WTC11 (cell line): ENCODE data around the gene RNF149. TPM values are rescaled to one million over a fixed set of nuclear protein-coding genes. Genes with fewer than 3 reads are reported as not detected.

Experiments
- ATAC-seq: fragments of 200-7000 bp; cut with Tn5 transposase; 2 replicates; pipeline ENCODE4 v1.10.0; 2021; ENCODE audit warnings: mild to moderate bottlenecking, moderate library complexity
- CTCF ChIA-PET: fragments of 300-600 bp; sonication (Branson Sonifier 250); formaldehyde crosslinking; loops from one replicate; lab custom pipeline; 2021; ENCODE audit warnings: antibody characterized with exemption; lab: Charles Lee
- POLR2A ChIA-PET: fragments of 350-600 bp; sonication (Branson Sonifier 250); formaldehyde crosslinking; loops from one replicate; lab custom pipeline; 2021; ENCODE audit warnings: antibody characterized with exemption; lab: Charles Lee
- DNase-seq: peaks from one replicate; pipeline ENCODE4 v3.0.0; 2021; ENCODE audit warnings: low spot score
- H3K27ac Mint-ChIP-seq: 2 replicates; pipeline ENCODE4 v1.8.0; 2021; ENCODE audit warnings: mixed read lengths
- H3K27me3 Mint-ChIP-seq: 2 replicates; pipeline ENCODE4 v1.8.0; 2021; ENCODE audit warnings: low read depth, mild to moderate bottlenecking, moderate library complexity, mixed read lengths
- H3K36me3 Mint-ChIP-seq: 2 replicates; pipeline ENCODE4 v1.8.0; 2021; ENCODE audit warnings: mixed read lengths
- H3K4me1 Mint-ChIP-seq: 2 replicates; pipeline ENCODE4 v1.8.0; 2022; ENCODE audit warnings: mixed read lengths
- H3K4me3 Mint-ChIP-seq: 2 replicates; pipeline ENCODE4 v1.8.0; 2021; ENCODE audit warnings: mild to moderate bottlenecking, moderate library complexity, mixed read lengths
- H3K9me3 Mint-ChIP-seq: 2 replicates; pipeline ENCODE4 v1.8.0; 2021; ENCODE audit warnings: mixed read lengths
- ATF1 ChIP-seq: sonication (generic); formaldehyde crosslinking; IDR thresholded peaks from 2 replicates; pipeline ENCODE4 v1.8.1; 2023; ENCODE audit warnings: mild to moderate bottlenecking, moderate library complexity, missing genetic modification reagents
- CBFB ChIP-seq: sonication (generic); formaldehyde crosslinking; IDR thresholded peaks from 2 replicates; pipeline ENCODE4 v1.8.1; 2022; ENCODE audit warnings: mild to moderate bottlenecking, low read depth, missing genetic modification reagents
- CREM ChIP-seq: sonication (generic); formaldehyde crosslinking; IDR thresholded peaks from 2 replicates; pipeline ENCODE4 v1.8.1; 2022; ENCODE audit warnings: mild to moderate bottlenecking, missing genetic modification reagents, moderate library complexity
- EMX1 ChIP-seq: fragments of 250-450 bp; sonication (Bioruptor Pico); IDR thresholded peaks from 2 replicates; pipeline ENCODE4 v1.8.0; 2021; ENCODE audit warnings: mild to moderate bottlenecking
- FOXP1 ChIP-seq: sonication (generic); formaldehyde crosslinking; IDR thresholded peaks from 2 replicates; pipeline ENCODE4 v1.8.0; 2022; ENCODE audit warnings: missing genetic modification reagents, mild to moderate bottlenecking, moderate library complexity, borderline replicate concordance
- GTF2I ChIP-seq: fragments of 250-450 bp; sonication (Bioruptor Pico); conservative IDR thresholded peaks from 2 replicates; pipeline ENCODE4 v1.4.0; 2021; ENCODE audit warnings: mild to moderate bottlenecking
- JUN ChIP-seq: sonication (generic); formaldehyde crosslinking; IDR thresholded peaks from 2 replicates; pipeline ENCODE4 v1.8.0; 2023; ENCODE audit warnings: mild to moderate bottlenecking, missing genetic modification reagents
- NR2C2 ChIP-seq: sonication (generic); formaldehyde crosslinking; IDR thresholded peaks from 2 replicates; pipeline ENCODE4 v1.8.0; 2022; ENCODE audit warnings: mild to moderate bottlenecking, missing genetic modification reagents
- PRRX2 ChIP-seq: fragments of 250-450 bp; sonication (Bioruptor Pico); IDR thresholded peaks from 2 replicates; pipeline ENCODE4 v1.8.0; 2021; ENCODE audit warnings: mild to moderate bottlenecking
- TEAD1 ChIP-seq: sonication (generic); formaldehyde crosslinking; IDR thresholded peaks from 2 replicates; pipeline ENCODE4 v1.8.0; 2022; ENCODE audit warnings: mild to moderate bottlenecking, missing genetic modification reagents
- ZBTB21 ChIP-seq: sonication (generic); formaldehyde crosslinking; IDR thresholded peaks from 2 replicates; pipeline ENCODE4 v1.8.1; 2023; ENCODE audit warnings: mild to moderate bottlenecking, missing genetic modification reagents, borderline replicate concordance
- ZNF138 ChIP-seq: sonication (generic); formaldehyde crosslinking; conservative IDR thresholded peaks from 2 replicates; pipeline ENCODE4 v1.8.1; 2022; ENCODE audit warnings: mild to moderate bottlenecking, moderate library complexity, missing genetic modification reagents
- ZNF263 ChIP-seq: sonication (generic); formaldehyde crosslinking; IDR thresholded peaks from 2 replicates; pipeline ENCODE4 v1.8.1; 2022; ENCODE audit warnings: low read depth, mild to moderate bottlenecking, moderate library complexity, missing genetic modification reagents
- total RNA-seq: library from RNA; stranded (reverse); gene quantifications from 3 replicates; pipeline ENCODE4 v1.2.3, GENCODE V29; 2021
- TF ChIP-seq, protein P1 (sequence below): sonication (generic); formaldehyde crosslinking; IDR thresholded peaks from 2 replicates; pipeline ENCODE4 v1.8.1; 2023; ENCODE audit warnings: mild to moderate bottlenecking, missing genetic modification reagents
- TF ChIP-seq, protein P2 (sequence below): sonication (generic); formaldehyde crosslinking; IDR thresholded peaks from 2 replicates; pipeline ENCODE4 v1.8.1; 2023; ENCODE audit warnings: mild to moderate bottlenecking, moderate library complexity, missing genetic modification reagents
- TF ChIP-seq, protein P3 (sequence below): sonication (generic); formaldehyde crosslinking; IDR thresholded peaks from 2 replicates; pipeline ENCODE4 v1.8.0; 2023; ENCODE audit warnings: mild to moderate bottlenecking, missing genetic modification reagents
- TF ChIP-seq, protein P4 (sequence below): sonication (generic); formaldehyde crosslinking; IDR thresholded peaks from 2 replicates; pipeline ENCODE4 v1.8.0; 2023; ENCODE audit warnings: missing genetic modification reagents
- TF ChIP-seq, protein P5 (sequence below): fragments of 250-450 bp; sonication (Bioruptor Pico); conservative IDR thresholded peaks from 2 replicates; pipeline ENCODE4 v1.9.0; 2021; ENCODE audit warnings: mild to moderate bottlenecking
- TF ChIP-seq, protein P6 (sequence below): sonication (generic); formaldehyde crosslinking; IDR thresholded peaks from 2 replicates; pipeline ENCODE4 v1.8.0; 2022; ENCODE audit warnings: mild to moderate bottlenecking, missing genetic modification reagents
- TF ChIP-seq, protein P7 (sequence below): fragments of 250-450 bp; sonication (Bioruptor Pico); IDR thresholded peaks from 2 replicates; pipeline ENCODE4 v1.9.0; 2021; ENCODE audit warnings: moderate library complexity, mild to moderate bottlenecking, inconsistent platforms, borderline replicate concordance
- TF ChIP-seq, protein P8 (sequence below): sonication (generic); formaldehyde crosslinking; conservative IDR thresholded peaks from 2 replicates; pipeline ENCODE4 v1.8.1; 2022; ENCODE audit warnings: mild to moderate bottlenecking, missing genetic modification reagents

RNF149 gene
- total RNA-seq, 1 experiment from 2014 or later = 25.6 TPM

DNA sequence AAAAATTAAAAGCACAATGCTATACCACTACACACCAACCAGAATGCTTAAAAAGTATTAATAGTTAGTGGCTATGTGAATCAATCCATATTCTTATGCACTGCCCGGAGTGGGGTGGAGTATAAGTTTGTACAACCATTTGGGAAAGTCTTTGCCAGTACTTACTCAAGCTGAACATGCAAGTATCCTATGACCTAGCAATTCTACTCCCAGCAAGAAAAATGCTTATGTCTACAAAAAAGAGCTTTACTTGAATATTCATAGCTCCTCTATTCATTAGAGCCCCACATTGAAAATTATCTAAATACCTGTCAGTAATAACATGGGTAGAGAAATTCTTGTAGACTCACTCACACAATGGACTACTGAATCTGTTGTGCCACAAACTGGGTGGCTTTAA lies 77.3 kb downstream of the RNF149 start:
- CTCF ChIA-PET = interaction anchor here (1.5 kb wide), 1 partner anchor 10 kb away, joined by 3 read pairs; no protein-coding TSS in a partner anchor
- H3K27me3 Mint-ChIP-seq = no peaks in the 10 kb centered on the region
- no peak for DNase-seq
- H3K27ac Mint-ChIP-seq = no peak overlapping the region
- POLR2A ChIA-PET = no interaction called here
- H3K9me3 Mint-ChIP-seq = peaks cover 40% of the 10 kb centered on the region
- no peak for ATAC-seq
- H3K4me1 Mint-ChIP-seq = no peaks in the 10 kb centered on the region
- no peak overlapping the region for H3K4me3 Mint-ChIP-seq
- TF ChIP-seq, protein P1, sequence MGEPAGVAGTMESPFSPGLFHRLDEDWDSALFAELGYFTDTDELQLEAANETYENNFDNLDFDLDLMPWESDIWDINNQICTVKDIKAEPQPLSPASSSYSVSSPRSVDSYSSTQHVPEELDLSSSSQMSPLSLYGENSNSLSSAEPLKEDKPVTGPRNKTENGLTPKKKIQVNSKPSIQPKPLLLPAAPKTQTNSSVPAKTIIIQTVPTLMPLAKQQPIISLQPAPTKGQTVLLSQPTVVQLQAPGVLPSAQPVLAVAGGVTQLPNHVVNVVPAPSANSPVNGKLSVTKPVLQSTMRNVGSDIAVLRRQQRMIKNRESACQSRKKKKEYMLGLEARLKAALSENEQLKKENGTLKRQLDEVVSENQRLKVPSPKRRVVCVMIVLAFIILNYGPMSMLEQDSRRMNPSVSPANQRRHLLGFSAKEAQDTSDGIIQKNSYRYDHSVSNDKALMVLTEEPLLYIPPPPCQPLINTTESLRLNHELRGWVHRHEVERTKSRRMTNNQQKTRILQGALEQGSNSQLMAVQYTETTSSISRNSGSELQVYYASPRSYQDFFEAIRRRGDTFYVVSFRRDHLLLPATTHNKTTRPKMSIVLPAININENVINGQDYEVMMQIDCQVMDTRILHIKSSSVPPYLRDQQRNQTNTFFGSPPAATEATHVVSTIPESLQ (CRISPR knock-in tag) = no peak
- TF ChIP-seq, protein P2, sequence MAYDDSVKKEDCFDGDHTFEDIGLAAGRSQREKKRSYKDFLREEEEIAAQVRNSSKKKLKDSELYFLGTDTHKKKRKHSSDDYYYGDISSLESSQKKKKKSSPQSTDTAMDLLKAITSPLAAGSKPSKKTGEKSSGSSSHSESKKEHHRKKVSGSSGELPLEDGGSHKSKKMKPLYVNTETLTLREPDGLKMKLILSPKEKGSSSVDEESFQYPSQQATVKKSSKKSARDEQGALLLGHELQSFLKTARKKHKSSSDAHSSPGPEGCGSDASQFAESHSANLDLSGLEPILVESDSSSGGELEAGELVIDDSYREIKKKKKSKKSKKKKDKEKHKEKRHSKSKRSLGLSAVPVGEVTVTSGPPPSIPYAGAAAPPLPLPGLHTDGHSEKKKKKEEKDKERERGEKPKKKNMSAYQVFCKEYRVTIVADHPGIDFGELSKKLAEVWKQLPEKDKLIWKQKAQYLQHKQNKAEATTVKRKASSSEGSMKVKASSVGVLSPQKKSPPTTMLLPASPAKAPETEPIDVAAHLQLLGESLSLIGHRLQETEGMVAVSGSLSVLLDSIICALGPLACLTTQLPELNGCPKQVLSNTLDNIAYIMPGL (CRISPR knock-in tag) = no peak
- no peak for TF ChIP-seq ZBTB21 (CRISPR knock-in tag)
- TF ChIP-seq, protein P3, sequence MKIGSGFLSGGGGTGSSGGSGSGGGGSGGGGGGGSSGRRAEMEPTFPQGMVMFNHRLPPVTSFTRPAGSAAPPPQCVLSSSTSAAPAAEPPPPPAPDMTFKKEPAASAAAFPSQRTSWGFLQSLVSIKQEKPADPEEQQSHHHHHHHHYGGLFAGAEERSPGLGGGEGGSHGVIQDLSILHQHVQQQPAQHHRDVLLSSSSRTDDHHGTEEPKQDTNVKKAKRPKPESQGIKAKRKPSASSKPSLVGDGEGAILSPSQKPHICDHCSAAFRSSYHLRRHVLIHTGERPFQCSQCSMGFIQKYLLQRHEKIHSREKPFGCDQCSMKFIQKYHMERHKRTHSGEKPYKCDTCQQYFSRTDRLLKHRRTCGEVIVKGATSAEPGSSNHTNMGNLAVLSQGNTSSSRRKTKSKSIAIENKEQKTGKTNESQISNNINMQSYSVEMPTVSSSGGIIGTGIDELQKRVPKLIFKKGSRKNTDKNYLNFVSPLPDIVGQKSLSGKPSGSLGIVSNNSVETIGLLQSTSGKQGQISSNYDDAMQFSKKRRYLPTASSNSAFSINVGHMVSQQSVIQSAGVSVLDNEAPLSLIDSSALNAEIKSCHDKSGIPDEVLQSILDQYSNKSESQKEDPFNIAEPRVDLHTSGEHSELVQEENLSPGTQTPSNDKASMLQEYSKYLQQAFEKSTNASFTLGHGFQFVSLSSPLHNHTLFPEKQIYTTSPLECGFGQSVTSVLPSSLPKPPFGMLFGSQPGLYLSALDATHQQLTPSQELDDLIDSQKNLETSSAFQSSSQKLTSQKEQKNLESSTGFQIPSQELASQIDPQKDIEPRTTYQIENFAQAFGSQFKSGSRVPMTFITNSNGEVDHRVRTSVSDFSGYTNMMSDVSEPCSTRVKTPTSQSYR (CRISPR knock-in tag) = no peak
- TF ChIP-seq NR2C2 (CRISPR knock-in tag) = no peak
- no peak for TF ChIP-seq TEAD1 (CRISPR knock-in tag)
- TF ChIP-seq CREM (CRISPR knock-in tag) = no peak
- TF ChIP-seq ZNF138 (CRISPR knock-in tag) = no peak
- TF ChIP-seq JUN (CRISPR knock-in tag) = no peak
- TF ChIP-seq, protein P4, sequence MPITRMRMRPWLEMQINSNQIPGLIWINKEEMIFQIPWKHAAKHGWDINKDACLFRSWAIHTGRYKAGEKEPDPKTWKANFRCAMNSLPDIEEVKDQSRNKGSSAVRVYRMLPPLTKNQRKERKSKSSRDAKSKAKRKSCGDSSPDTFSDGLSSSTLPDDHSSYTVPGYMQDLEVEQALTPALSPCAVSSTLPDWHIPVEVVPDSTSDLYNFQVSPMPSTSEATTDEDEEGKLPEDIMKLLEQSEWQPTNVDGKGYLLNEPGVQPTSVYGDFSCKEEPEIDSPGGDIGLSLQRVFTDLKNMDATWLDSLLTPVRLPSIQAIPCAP (CRISPR knock-in tag) = no peak
- TF ChIP-seq, protein P5, sequence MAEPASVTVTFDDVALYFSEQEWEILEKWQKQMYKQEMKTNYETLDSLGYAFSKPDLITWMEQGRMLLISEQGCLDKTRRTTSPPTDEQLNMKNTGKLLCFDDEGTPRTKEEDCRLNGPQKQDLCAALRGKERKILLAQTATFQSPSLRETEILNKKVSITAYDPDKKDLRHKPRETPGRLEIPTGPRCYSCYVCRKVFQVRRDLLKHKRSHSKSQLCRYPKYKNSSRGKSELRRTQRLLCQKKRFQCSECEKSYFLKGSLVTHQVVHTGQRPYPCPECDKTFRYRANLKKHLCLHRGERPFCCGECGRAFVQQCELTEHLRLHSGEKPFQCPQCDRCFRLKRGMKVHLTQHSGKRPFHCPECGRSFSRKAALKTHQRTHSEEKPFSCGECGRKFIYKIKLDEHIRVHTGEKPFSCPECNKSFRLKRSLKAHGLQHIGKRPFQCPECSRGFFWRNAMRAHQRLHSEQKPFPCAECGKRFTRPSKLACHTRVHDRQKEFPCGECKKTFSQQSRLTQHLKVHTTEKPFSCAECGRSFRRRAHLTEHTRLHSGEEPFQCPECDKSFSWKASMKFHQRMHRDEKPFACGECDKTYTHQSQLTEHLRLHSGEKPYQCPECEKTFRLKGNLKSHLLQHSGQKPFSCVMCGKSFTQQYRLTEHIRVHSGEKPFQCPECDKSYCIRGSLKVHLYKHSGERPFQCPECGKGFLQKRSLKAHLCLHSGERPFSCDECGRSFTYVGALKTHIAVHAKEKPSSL = no peak
- no peak for TF ChIP-seq CBFB (CRISPR knock-in tag)
- peaks cover 22% of the 10 kb centered on the region for H3K36me3 Mint-ChIP-seq

DNA sequence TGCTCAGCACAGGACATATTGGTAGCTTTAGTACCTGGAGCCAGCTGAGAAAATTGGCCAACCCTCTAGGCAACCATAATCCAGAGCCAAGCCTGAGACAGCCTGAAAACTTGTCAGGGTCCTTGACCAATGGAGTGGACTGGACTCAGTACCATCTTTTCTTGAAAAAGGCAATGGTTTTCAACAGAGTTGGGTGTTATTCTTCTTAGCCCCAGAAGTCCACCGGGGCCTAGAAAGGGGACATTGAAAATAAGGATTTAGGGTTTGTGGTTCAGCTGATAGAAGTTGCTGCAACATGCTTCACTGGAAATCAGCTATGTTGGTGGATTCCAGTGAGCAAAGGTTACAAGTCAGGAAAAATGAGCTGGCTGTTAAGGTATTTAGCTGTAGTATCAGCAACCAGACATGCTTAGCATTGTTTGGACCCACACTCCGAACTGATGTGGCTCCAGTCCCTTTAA lies 77.9 kb downstream of the RNF149 start:
- Mint-ChIP-seq H3K27me3 (no peaks in the 10 kb centered on the region), H3K4me1 (no peaks in the 10 kb centered on the region), H3K9me3 (peaks cover 33% of the 10 kb centered on the region), H3K36me3 (peaks cover 15% of the 10 kb centered on the region), H3K4me3 (no peak overlapping the region), H3K27ac (no peak overlapping the region)
- ChIA-PET POLR2A (no interaction called here), CTCF (interaction anchor here (1.0 to 1.5 kb wide), 2 partner anchors 10 to 13 kb away, joined by 3 to 4 read pairs; no protein-coding TSS in a partner anchor)
- no peak for DNase-seq
- no peak for ATAC-seq
- TF ChIP-seq CBFB (CRISPR knock-in tag) (no peak), ATF1 (no peak), PRRX2 (no peak), TEAD1 (CRISPR knock-in tag) (no peak), GTF2I (no peak), FOXP1 (CRISPR knock-in tag) (no peak), EMX1 (CRISPR knock-in tag) (no peak), ZNF263 (no peak)
- TF ChIP-seq, protein P6, sequence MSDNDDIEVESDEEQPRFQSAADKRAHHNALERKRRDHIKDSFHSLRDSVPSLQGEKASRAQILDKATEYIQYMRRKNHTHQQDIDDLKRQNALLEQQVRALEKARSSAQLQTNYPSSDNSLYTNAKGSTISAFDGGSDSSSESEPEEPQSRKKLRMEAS (CRISPR knock-in tag) = no peak
- TF ChIP-seq, protein P7, sequence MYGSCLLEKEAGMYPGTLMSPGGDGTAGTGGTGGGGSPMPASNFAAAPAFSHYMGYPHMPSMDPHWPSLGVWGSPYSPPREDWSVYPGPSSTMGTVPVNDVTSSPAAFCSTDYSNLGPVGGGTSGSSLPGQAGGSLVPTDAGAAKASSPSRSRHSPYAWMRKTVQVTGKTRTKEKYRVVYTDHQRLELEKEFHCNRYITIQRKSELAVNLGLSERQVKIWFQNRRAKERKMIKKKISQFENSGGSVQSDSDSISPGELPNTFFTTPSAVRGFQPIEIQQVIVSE (CRISPR knock-in tag) = no peak
- TF ChIP-seq, protein P8, sequence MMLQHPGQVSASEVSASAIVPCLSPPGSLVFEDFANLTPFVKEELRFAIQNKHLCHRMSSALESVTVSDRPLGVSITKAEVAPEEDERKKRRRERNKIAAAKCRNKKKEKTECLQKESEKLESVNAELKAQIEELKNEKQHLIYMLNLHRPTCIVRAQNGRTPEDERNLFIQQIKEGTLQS (CRISPR knock-in tag) = no peak
